Activated CD8-positive, alpha-beta memory T cell treated with anti-CD3 and anti-CD28 coated beads, Interleukin-2, amount 50 U/mL, for 24 hours (primary cell): Measurements from ENCODE around the gene H6PD.

Experiments
- DNase-seq: peaks from one replicate; pipeline ENCODE4 v3.0.0-alpha.2; 2020; ENCODE audit errors: extremely low read depth

H6PD gene

DNA sequence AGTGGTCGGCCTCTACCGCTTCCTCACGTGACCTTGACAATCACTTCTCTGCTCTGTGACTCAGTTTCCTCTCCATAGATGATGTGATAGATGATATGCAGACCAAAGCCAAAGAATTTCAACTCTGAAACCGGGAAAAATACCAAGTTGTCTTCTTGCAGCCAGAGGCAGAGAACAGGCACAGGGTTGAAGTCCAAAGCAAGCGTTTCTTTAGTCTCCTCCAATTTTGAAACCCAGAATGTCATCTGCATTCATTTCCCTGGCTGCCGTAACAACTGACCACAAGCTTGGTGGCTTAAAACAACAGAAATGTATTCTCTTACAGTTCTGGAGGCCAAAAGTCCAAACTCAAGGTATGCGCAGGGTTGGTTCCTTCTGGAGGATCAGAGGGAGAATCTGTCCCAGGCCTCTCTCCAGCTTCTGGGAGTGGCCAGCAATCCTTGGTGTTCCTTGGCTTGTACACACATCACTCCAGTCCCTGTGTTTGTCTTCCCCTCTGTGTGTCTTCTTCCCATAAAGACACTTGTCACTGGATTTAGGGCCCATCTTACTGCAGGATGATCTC lies 30.3 kb upstream of the H6PD start:
- DNase-seq: no peak

DNA sequence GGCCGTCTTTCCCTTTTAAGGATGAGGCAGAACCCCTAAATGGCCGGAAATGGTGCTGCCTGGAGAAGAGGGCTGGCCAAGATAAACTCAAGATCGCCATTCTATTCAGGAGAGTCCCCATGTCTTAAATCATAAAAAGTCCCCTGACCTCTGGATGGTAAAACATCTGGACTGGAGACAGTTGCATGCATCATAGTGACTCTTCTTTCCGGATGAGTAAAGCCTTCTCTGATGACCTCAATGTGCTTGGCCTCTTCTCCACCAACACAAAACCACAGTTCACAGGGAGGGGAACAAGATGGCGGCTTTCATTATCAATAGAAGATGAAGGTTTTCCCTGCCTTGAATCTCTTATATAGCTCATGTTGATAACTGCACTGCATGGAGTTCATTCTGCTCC lies 27.5 kb upstream of the H6PD start:
- DNase-seq: no peak

DNA sequence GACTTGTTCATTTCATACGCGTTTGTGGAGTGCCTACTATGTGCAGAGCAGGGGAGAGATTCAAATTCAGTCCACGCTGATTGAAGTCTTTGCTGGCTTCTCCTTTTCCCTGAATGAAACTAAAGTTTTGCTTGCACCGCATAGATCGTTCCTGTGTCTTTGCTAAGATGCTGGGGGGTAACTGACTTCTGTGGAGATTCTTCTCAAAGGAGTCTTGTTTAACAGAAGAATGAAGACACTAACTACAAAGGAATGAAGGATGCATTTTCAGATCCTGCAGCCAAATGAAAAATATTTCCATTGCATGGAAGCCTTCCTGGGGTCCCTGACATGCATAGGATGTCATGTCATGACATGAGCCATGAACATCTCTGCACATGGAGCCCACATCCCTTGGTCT lies 26.9 kb upstream of the H6PD start:
- no peak for DNase-seq

DNA sequence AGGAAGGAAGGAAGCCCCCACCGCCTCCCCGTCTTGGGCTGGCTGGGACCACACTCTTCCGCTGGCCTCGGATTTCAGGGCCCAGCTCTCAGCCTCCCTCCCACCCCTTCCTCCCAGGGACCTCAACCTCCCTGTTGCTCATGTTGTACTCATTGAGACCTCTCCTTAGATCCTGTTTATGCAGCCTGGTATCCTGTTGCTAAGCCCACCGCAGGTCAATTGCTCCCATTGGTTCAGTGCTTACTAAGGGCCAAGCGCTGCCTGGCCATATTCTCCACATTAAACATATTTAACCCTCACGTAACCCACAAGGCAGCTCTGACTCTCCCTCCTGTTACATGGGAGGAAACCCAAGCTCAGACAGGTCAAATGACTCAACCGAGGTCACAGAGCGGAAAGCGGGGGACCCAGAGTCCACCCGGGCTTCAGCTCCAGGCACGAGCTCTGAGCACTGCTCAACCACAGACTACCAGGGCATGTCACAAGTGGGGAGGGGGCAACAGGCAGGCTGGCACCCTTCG lies 23.2 kb upstream of the H6PD start:
- no peak for DNase-seq

DNA sequence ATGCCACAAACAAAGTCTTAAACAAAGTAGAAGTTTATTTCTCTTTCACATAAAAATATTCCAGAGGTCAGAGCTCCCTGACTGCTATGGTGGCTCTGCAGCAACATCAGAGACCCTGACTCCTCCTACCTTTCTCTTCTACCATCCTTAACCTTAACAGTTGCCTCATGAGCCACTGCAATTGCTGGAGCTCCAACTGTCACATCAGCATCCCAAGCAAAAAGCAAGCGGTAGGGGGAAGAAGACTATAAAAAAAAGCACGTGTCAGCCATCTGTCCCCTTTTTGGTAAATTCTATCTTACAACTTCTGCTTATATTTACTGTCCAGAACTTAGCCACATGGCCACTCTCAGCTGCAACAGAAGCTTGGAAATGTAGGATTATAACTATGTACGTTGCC lies 21.8 kb upstream of the H6PD start:
- no peak for DNase-seq

DNA sequence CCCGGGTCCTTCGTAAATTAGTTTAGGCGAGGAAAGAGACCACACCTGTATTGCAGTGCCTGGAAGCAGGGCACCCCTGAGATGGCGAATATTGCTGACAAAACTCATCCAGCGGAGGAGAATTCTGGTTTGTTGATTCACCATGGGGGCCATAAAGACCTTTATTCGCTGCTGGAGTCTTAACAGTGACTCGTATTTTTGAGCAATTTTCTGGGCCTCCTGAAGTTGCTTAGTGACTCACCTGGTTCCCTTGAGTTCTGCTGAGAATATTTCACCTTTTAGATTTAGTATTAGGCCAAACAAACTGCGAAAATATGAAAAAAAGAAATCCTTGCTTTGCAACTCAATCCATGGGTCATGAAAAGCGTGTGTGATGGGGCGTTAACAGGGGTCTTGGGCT lies 20.6 kb upstream of the H6PD start:
- no peak for DNase-seq

DNA sequence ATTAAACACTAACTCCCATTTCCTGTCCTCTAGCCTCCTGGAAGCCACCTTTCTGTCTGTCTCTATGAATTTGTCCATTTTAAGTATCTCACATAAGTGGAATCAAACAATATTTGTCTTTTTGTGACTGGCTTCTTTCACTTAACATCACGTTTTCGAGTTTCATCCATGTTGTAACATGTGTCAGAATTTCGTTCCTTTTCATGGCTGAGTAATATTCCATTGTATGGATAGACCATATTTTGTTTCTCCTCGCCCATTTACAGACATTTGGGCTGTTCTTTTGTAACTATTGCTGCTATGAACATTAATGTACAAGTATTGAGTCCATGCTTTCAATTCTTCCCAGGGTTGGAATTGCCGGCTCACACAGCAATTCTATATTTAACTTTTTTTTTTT lies 15.7 kb upstream of the H6PD start:
- DNase-seq: no peak

DNA sequence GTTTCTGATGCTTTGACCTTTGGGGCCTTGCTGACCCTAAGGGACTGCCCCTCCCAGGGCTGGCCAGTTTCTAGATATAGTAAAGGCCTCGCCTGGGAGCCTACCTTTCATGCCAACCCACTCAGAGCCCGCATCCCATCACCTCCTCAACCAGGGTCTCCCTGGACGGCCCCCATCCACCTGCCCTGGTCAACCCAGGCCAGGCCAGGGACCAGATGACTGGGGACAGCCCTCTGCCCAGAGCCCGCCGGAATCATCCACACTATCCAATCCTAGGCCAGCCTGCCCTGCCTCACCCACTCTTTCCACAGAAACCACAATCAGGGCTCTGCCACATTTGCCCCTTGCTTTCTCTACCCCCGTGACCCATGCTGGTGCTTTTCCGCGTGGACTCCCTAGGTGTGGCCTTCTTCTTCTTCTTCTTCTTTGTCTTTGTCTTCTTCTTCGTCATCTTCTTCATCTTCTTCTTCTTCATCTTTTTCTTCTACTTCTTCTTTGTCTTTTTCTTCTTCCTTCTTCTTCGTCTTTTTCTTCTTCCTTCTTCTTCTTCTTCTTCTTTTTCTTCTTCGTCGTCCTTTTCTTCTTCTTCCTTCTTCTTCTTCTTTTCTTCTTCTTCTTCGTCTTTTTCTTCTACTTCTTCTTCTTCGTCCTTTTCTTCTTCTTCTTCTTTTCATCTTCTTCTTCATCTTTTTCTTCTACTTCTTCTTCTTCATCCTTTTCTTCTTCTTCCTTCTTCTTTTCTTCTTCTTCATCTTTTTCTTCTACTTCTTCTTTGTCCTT lies 11.5 kb upstream of the H6PD start:
- DNase-seq: no peak

DNA sequence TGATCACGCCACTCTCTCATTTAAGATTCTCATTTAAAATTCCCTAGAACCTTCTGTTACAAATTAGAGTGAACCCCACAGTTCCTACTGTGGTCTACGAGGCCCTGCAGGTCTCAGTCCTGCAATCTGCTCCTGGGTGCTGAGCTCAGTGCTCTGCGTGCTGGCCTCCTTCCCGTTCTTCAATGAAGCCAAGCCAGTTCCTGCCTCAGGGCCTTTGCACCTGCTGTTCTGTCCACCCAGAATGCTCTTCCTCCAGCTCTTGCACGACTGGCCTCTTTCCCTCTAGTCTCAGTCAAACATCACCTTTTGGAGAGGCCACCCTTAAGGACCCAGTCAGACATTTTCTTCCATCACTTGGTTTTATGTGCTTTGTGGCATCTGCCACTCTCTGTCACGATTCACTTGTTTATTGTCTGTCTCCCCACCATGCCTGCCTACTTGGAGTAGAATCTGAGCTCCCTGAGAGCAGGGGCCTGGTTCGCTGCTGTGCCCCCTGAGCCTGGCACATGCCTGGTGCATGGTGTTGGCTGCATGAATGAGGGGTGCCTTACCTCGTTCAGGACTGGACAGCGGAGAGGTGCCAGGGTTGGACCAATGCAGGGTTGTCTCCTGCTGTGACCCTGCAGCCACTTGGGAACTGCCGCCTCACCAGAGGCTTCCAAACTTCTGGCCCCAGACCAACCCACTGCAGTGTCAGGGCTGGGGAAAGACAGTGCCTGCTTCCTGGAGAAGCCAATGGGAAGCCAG lies 9.7 kb upstream of the H6PD start:
- no peak for DNase-seq

DNA sequence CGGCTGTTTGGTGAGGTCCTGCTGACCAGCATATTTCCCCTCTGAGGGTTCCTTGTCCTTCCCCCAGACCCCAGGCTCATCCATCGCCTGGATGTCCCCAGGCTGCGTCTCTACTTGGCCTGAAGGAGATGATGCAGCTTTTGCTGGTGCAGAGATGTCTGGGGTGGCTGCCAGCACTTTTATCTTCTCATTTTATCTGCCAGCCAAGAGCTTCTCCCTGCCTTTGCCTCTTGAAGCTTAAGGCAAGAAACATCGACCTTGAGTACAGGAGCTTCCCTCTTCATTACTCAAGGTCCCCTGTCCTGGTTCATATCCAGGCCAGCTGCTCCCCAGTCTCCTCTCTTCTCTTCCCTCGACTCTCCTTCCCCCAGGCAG lies 9.2 kb upstream of the H6PD start:
- no peak for DNase-seq

DNA sequence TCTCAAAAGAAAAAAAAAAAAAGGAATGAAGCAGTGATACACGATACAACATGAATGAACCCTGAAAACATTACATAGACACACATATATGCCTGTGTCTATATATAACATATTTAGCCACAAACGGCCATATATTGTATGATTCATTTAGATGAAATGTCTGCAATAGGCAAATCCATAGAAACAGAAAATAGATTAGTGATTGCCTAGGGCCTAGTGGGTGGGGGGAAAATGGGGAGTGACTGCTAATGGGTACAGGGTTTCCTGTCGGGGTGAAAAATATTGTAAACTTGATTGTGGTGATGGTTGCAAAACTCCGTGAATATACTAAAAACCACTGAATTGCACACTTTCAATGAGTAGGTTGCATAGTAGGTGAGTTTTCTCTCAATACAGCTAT lies 6.0 kb upstream of the H6PD start:
- DNase-seq: no peak

DNA sequence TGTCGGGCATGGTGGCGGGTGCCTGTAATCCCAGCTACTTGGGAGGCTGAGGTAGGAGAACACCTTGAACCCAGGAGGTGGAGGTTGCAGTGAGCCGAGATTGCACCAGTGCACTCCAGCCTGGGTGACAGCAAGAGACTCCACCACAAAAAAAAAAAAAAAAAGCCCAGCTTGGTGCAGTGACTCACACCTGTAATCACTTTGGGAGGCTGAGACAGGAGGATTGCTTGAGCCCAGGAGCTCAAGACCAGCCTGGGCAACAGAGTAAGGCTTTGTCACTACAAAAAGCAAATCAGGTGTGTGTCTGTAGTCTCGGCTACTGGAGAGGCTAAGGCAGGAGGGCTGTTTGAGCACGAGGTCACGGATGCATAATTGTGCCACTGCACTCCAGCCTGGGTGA lies 5.0 kb upstream of the H6PD start:
- no peak for DNase-seq

DNA sequence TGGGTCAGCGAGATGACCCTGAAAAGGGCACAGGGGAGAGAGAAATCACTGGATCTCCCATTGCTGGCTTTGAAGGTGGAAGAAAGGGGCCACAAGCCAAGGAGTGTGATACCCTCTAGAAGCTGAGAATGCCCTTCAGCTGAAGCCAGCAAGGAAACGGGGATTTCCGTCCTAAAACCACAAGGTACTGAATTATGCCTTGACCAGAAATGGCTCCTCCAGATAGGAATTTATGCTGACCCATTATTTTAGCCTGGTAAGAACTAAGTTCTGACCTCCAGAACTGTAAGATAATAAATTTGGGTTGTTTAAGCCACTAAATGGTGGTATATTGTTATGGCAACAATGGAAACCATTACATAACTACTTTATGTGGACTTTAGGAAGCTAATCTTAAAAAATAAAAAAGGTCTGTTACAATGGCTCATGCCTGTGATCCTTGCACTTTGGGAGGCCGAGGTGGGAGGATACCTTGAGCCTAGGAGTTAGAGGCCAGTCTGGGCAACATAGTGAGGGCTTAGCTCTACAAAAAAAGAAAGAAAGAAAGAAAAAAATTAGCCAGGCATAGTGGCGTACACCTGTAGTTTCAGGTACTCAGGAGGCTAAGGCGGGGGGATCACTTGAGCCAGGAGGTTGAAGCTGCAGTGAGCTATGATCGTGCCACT lies 3.6 kb upstream of the H6PD start:
- no peak for DNase-seq

DNA sequence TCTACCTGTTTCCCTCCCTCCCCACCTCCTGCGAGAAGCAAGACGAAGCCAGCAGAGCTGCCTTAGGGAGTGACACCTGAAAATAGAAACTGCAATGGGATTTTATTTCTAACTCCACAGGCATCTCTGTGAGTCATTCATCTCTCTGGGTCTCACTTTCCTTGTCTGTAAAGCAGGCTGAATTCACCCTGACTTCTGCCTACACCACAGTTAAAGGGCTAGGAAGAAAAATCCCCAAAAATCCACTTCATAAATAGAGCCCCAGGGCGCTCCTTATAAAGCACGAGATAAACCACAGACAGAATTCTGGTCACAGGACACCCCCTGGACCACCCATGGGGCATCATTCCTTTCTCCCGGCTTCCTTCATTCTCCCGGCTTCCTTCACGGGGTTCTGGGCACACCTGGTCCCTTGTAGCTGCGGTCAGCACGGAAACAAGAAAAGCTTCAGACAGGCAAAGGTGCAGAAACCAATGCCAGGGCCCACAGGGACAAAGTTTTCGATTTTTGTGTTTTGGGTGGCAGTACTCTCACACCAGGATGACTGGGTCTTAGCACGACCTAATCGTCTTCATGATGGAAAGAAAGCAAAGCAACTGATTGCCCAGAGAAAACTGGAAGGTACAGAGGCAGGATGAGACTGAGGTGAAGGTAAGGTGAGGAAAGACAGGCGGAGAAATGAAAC lies 2.8 kb upstream of the H6PD start:
- no peak for DNase-seq

DNA sequence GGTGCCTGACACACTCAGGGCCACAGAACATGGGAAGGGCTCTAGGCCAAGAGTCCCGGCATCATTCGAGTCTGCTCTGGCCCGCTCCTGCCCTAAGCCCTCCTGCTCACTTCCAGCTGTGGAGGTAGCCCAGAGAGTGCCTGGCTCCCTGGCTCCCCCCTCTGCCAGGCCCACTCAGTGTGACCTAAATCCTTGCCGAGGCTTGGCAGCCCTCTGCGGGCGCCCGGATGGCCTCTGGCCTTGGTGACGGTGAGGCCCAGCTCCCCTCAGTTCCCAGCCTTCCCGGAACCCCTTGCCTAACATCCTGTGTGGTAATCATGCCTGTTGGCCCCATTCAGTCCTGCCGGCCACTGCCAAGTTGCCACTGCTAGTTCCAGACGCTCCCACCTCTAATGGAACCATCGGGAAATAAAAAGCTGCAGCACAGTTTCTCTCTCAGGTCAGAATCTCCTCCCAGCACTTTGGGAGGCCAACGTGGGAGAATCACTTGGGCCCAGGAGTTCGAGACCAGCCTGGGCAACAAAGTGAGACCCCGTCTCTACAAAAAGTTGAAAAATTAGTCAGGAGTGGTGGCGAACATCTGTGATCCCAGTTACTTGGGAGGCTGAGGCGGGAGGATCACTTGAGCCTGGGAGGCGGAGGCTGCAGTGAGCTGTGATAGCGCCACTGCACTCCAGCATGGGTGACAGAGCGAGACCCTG lies 1.2 kb upstream of the H6PD start:
- DNase-seq: no peak

DNA sequence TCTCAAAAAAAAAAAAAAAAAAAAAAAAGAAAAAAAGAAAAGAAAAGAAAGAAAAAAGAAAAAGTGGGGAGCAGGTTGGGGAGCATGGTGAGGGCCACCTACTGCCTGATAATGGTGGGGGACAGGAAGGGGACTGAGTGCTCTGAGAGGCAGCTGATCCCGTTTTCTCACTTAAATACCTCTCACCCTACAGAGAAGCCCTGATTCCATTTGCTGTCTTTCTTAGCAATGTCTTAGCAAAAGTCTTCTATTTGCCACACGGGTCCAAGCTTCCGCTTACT lies 692 bp upstream of the H6PD start:
- no peak for DNase-seq

DNA sequence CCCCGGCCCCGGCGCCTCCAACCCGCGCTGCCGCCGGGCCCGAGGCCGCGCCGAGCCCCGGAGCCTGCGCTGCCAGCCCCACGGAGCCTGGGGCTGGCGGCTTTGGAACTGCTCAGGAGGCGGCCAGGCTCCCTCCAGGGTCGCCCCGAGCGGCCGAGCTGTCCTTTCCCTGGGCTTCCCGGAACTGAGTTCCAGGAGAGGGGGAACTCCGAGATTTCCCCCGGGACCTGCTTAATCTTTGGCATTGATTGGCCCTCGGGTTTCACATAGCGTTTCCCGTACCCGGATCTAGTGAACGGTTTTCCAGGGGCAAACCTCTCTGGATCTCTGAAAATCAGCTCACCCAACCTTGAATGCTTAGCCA lies 504 bp downstream of the H6PD start:
- no peak for DNase-seq

DNA sequence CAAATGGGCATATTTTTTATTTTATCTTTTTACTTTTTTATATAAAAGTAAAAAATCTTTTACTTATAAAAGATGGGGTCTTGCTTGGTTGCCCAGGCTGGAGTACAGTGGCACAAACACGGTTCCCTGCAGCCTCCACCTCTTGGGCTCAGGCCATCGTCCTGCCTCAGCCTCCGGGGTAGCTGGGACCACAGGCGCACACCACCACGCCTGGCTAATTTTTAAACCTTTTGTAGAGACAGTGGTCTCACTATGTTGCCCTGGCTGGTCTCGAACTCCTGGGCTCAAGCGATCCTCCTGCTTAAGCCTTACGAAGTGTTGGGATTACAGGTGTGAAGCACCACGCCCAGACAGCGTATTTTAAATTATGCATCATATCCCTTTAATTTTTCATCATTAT lies 986 bp downstream of the H6PD start:
- no peak for DNase-seq

DNA sequence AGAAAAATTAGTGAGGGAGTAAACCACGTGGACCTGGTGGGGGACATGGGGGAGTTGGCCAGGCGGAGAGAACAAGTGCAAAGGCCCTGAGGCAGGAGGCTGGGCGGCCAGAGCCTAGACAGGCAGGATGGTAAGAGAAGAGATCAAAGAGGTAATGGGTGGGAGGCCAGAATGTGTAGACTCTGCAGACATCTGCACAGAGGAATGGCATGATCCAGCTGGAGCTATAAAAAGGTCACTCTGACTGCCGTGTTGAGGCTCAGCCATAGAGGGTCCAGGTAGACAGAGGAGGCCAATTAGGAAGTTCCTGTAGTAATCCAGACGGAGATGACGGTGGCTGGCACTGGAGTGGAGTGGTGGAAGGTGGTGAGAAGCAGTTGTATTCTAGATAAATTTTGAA lies 3.6 kb downstream of the H6PD start:
- no peak for DNase-seq

DNA sequence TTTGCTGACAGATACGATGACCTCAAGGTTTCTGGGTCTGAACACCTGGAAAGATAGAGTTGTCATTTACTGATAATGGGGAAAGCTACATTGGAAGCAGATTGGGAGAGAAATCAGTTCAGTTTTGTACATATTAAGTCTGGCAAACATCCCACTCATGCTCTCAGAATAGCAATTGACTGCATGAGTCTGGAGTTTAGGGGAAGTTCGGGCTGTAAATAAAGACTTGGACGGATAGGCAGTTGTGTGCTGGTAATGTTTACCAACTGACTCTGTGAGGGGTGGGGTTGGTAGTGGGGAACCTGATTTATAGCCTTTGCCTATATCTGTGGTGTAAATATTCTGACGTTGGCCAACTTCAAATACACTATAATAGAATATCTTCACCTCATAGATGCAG lies 4.0 kb downstream of the H6PD start:
- DNase-seq: no peak

DNA sequence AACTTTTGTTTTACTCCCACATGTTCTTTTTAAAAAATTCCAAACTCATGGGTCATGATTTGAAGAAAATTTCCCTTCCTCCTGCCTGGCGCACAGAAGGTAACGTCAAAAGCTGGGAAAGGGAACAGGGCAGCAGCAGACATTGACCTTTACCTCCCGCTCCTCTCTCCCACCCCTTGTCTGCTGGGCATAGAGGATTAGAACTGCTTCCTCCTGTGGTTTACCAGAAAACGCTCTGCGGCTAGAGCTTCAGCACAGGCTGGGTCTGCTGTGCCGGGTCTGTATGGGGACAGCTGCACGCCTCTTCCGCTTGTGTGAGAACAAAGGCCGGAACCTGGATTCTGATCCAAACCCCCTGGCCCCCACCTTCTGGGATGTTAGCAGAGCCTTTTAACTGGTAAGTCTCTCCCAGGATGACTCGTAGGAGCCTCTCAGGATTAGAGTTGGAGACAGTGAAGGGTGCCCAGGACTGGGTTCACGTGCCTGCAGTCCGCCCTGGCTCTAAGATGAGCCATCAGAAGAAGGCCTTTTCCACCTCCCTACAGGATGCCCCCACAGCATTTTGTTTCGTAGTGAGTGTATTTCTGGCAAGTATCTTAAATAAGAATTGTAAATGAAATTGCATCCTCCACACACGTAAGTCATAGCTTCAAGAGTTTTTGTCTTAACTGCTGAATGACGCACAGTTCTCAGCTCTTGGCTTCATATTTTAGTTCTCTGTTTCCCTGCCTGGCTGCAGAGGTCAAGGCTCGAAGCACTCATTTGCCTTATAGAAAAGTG lies 5.2 kb downstream of the H6PD start:
- DNase-seq: no peak
